ENCODE measurements around the gene TMEM222. TPM values are rescaled to one million over a fixed set of nuclear protein-coding genes. Genes with fewer than 3 reads are reported as not detected.
"Not testable (repeated sequence)": the region's sequence is repeated elsewhere in the genome, so short reads cannot be mapped to it uniquely, and the experiment has no call there.

The TMEM222 gene
- polyA plus RNA-seq, 1 donor (not counting 4 experiments of a cell fraction or from before 2014, with no cell fraction given): 23.7 TPM

DNA sequence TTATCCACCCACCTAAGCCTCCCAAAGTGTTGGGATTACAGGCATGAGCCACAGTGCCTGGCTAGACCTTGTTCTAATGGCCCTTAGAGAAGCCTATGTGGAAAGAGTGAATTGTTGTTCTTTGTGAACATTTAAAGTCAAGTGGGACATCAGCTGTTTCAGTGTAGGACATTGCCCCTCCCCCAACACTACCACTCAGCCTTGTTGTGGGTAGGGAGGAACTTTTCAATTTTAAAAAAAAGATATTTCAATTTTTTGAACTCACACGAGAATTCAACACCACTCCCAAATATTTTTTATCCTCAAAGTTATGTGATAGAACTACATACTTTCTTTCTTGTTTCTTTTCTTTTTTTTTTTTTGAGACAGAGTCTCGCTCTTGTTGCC is 36.7 kb upstream of the TMEM222 start:
- no peaks in the 10 kb centered on the region for H3K79me2 ChIP-seq (ENCODE audit: control insufficient read depth, insufficient read depth, low read length)
- H3K9ac ChIP-seq (ENCODE audit: control insufficient read depth, extremely low read depth, insufficient read depth, low read length): no peak overlapping the region
- no peaks in the 10 kb centered on the region for H3K9me3 ChIP-seq (ENCODE audit: control insufficient read depth, low read depth, low read length)
- H4K20me1 ChIP-seq (ENCODE audit: control insufficient read depth, extremely low read depth, insufficient read depth, low read length): no peaks in the 10 kb centered on the region
- H3K27me3 ChIP-seq (ENCODE audit: control insufficient read depth, extremely low read depth, insufficient read depth, low read length): no peaks in the 10 kb centered on the region
- no peak for FAIRE-seq
- dilution Hi-C loops (cut with MboI; ENCODE audit: extremely low pct_ligation_motif_present, low sequenced_read_pairs): loop anchor here (25.0 kb wide), 1 partner anchor 248 kb away; no protein-coding TSS in a partner anchor
- H2AFZ ChIP-seq (ENCODE audit: control insufficient read depth, low read length): no peak overlapping the region
- no peak for DNase-seq (ENCODE audit: low read depth, low spot score)
- TF ChIP-seq CTCF (optimal IDR thresholded peaks at IDR 0.05 in 1 of 3, IDR thresholded peaks at IDR 0.05 in 1 of 3, conservative IDR thresholded peaks at IDR 0.05 in 1 of 3; ENCODE audit: extremely low read depth in 1 of 3, insufficient read depth in 2 of 3, low read length in 3 of 3) (no peak), EZH2 (IDR thresholded peaks at IDR 0.05; ENCODE audit: low read length) (no peak)
- H3K9me1 ChIP-seq (ENCODE audit: control insufficient read depth, extremely low read depth, insufficient read depth, low read length): no peaks in the 10 kb centered on the region
- peaks cover 0 to 7% of the 10 kb centered on the region in 2 experiments for H3K36me3 ChIP-seq (ENCODE audit: control insufficient read depth in 2 of 2, extremely low read depth in 1 of 2, insufficient read depth in 2 of 2, low read length in 2 of 2)
- H3K4me3 ChIP-seq (ENCODE audit: control insufficient read depth in 2 of 3, extremely low read depth in 1 of 3, insufficient read depth in 2 of 3, low read depth in 1 of 3, low read length in 3 of 3): no peak overlapping the region
- H3K27ac ChIP-seq (ENCODE audit: control insufficient read depth, insufficient read depth, low read length): no peak overlapping the region
- H3K4me2 ChIP-seq (ENCODE audit: control insufficient read depth, extremely low read depth, insufficient read depth, low read depth, low read length): no peak overlapping the region
- no peaks in the 10 kb centered on the region for H3K4me1 ChIP-seq (ENCODE audit: control insufficient read depth, extremely low read depth, insufficient read depth, low read length)

- not testable (repeated sequence) for H3K9me1 ChIP-seq (ENCODE audit: control insufficient read depth, extremely low read depth, insufficient read depth, low read length); DNase-seq (ENCODE audit: low read depth, low spot score); H3K79me2 ChIP-seq (ENCODE audit: control insufficient read depth, insufficient read depth, low read length); H3K9me3 ChIP-seq (ENCODE audit: control insufficient read depth, low read depth, low read length); H4K20me1 ChIP-seq (ENCODE audit: control insufficient read depth, extremely low read depth, insufficient read depth, low read length); H3K36me3 ChIP-seq (ENCODE audit: control insufficient read depth in 2 of 2, extremely low read depth in 1 of 2, insufficient read depth in 2 of 2, low read length in 2 of 2); H3K4me1 ChIP-seq (ENCODE audit: control insufficient read depth, extremely low read depth, insufficient read depth, low read length); H3K9ac ChIP-seq (ENCODE audit: control insufficient read depth, extremely low read depth, insufficient read depth, low read length); FAIRE-seq; H3K27ac ChIP-seq (ENCODE audit: control insufficient read depth, insufficient read depth, low read length); H3K4me3 ChIP-seq (ENCODE audit: control insufficient read depth in 2 of 3, extremely low read depth in 1 of 3, insufficient read depth in 2 of 3, low read depth in 1 of 3, low read length in 3 of 3); H3K4me2 ChIP-seq (ENCODE audit: control insufficient read depth, extremely low read depth, insufficient read depth, low read depth, low read length); H3K27me3 ChIP-seq (ENCODE audit: control insufficient read depth, extremely low read depth, insufficient read depth, low read length); H2AFZ ChIP-seq (ENCODE audit: control insufficient read depth, low read length)
- dilution Hi-C loops (cut with MboI; ENCODE audit: extremely low pct_ligation_motif_present, low sequenced_read_pairs): loop anchor here (25.0 kb wide), 1 partner anchor 249 kb away; no protein-coding TSS in a partner anchor
Observed at GRCh38 chr1:27285821-27286220, 36.1 kb upstream of the TMEM222 start.

DNA sequence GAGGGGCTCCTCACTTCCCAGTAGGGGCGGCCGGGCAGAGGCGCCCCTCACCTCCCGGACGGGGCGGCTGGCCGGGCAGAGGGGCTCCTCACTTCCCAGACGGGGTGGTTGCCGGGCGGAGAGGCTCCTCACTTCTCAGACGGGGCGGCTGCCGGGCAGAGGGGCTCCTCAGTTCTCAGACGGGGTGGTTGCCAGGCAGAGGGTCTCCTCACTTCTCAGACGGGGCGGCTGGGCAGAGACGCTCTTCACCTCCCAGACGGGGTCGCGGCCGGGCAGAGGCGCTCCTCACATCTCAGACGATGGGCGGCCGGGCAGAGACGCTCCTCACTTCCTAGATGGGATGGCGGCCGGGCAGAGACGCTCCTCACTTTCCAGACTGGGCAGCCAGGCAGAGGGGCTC is 32.8 kb upstream of the TMEM222 start:
- not testable (repeated sequence) for H3K27ac ChIP-seq (ENCODE audit: control insufficient read depth, insufficient read depth, low read length); DNase-seq (ENCODE audit: low read depth, low spot score); H3K4me1 ChIP-seq (ENCODE audit: control insufficient read depth, extremely low read depth, insufficient read depth, low read length); H3K4me3 ChIP-seq (ENCODE audit: control insufficient read depth in 2 of 3, extremely low read depth in 1 of 3, insufficient read depth in 2 of 3, low read depth in 1 of 3, low read length in 3 of 3); H3K79me2 ChIP-seq (ENCODE audit: control insufficient read depth, insufficient read depth, low read length); H4K20me1 ChIP-seq (ENCODE audit: control insufficient read depth, extremely low read depth, insufficient read depth, low read length); H3K4me2 ChIP-seq (ENCODE audit: control insufficient read depth, extremely low read depth, insufficient read depth, low read depth, low read length); H3K27me3 ChIP-seq (ENCODE audit: control insufficient read depth, extremely low read depth, insufficient read depth, low read length); H3K9me1 ChIP-seq (ENCODE audit: control insufficient read depth, extremely low read depth, insufficient read depth, low read length); H3K9me3 ChIP-seq (ENCODE audit: control insufficient read depth, low read depth, low read length); H2AFZ ChIP-seq (ENCODE audit: control insufficient read depth, low read length); H3K9ac ChIP-seq (ENCODE audit: control insufficient read depth, extremely low read depth, insufficient read depth, low read length); FAIRE-seq
- H3K36me3 ChIP-seq (ENCODE audit: control insufficient read depth in 2 of 2, extremely low read depth in 1 of 2, insufficient read depth in 2 of 2, low read length in 2 of 2): peaks cover 0 to 12% of the 10 kb centered on the region in 2 experiments
- dilution Hi-C loops (cut with MboI; ENCODE audit: extremely low pct_ligation_motif_present, low sequenced_read_pairs): loop anchor here (25.0 kb wide), 1 partner anchor 252 kb away; no protein-coding TSS in a partner anchor

Data from keratinocyte (primary cell).